GM08714 (cell line): ENCODE results near the gene ACOT8.
"Not testable (repeated sequence)": the region's sequence is repeated elsewhere in the genome, so short reads cannot be mapped to it uniquely, and the experiment has no call there.

Source experiments
- H3K4me3 ChIP-seq: fragments of 200-500 bp; sonication (Bioruptor generic); 2 replicates; pipeline ENCODE4 v1.5.1; 2014; ENCODE audit warnings: mild to moderate bottlenecking, low read length, inconsistent platforms
- ZNF274 ChIP-seq: IDR thresholded peaks from 2 replicates; pipeline ENCODE4 v1.6.1; 2012; ENCODE audit warnings: mild to moderate bottlenecking, low read depth, low read length

The ACOT8 gene

GRCh38 chr20:45833030-45833882 is 23.9 kb downstream of the ACOT8 start, which contains the start of gene SNX21:
Gene SNX21 (plus strand): TSS chr20:45833799. CDS start chr20:45833920, 121 bp downstream.
- peak within 1 kb of the TSS; percentile 65; the same call in 1 of the 2 replicates for H3K4me3 ChIP-seq

DNA sequence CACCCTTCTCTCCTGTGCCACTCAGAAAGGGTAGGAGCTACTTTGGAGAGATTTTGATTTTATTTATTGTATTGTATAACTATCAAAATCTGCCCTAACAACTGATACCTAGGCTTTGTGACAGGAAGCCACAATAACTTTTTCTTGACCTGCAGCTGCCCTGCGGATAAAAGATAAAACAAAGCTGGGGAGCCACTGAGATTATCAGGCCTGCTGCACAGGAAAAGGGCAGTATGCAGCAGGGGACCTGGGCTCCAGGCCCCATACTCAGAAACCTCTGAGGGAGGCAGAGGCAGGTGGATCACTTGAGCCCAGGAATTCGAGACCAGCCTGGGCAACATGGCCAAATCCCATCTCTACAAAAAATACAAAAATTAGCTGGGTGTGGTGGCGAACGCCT is 24.6 kb downstream of the ACOT8 start:
- H3K4me3 ChIP-seq: no peak overlapping the region
- no peak for TF ChIP-seq ZNF274

More at GRCh38 chr20:45833030-45833882, 23.9 kb downstream of the ACOT8 start, which contains the start of gene SNX21:
- no peak for TF ChIP-seq ZNF274

GRCh38 chr20:45829673-45830106 is 27.5 kb downstream of the ACOT8 start:
- H3K4me3 ChIP-seq: not testable (repeated sequence)

DNA sequence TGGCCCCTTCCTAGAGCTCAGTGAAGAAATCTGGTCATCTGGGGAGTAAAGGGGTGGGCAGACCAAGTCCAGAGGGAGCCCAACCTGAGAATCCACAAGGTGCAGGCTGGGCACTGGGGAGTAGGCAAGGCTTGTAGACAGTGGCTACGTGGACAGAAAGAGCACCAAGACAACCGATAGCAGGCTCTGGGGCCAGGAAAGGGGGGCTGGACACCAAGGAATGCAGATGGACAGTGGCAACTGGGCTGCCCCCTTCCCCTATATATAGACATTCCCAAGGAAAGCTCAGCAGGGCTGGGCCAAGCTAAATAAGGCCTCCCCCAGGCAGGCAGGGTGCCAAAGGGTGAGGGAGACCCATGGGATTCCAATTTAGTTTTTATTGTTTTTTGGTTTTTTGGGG is 28.6 kb downstream of the ACOT8 start:
- H3K4me3 ChIP-seq: no peak overlapping the region
- no peak for TF ChIP-seq ZNF274

DNA sequence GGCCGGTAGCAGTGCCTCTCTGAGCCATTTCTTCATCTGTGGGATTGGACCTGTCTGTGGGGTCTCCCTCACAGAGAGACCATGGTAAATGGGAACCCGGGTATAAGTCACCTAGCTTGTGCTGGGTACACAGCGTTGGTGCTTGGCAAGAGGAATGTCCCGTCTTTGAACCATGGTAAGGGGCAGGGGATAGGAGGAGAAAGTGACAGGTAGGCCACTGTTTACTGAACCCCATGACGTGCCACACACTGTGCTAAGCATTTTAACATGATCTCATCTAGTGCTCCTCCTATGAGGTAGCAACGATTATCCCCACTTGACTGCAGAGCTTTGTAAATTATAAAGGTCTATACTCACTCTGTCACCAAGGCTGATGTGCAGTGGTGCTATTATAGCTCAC is 29.5 kb downstream of the ACOT8 start:
- H3K4me3 ChIP-seq: no peak overlapping the region
- no peak for TF ChIP-seq ZNF274

DNA sequence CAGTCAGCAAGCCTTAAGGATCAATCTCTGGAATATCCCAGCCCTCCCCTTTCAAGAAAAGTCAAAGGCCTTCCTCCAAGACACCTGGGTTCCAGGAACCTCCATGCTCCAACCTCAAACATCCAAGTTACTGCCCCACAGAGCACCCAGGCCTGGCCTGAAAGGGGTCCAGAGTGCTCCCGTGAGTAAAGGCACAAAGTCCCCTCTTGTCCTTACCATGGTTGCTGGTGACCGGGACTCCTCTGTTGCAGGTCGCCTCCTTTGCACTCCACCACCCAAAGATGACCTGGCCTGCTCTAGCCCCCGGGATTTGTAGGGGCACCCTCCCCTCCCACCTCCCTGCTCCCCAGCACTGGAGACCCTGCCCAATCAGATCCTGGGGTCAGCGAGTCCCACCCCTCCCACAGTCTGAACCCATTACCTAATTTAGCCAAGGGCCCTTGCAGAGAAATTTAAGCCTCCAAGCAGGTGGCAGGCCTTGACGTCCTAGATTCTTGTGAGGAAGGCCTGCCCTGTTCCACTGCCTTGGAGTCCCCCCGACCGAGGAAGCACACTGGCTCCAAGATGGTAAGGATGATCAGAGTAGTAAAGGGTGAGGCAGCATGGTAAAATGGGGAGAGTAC is 30.1 kb downstream of the ACOT8 start, which contains the start of gene TNNC2:
Gene TNNC2, minus strand, starts transcription at position 283 of the 623 bp plus-strand sequence. Its CDS starts 64 bp downstream, at position 219.
- no peak within 1 kb of the TSS for H3K4me3 ChIP-seq
- no peak for TF ChIP-seq ZNF274

DNA sequence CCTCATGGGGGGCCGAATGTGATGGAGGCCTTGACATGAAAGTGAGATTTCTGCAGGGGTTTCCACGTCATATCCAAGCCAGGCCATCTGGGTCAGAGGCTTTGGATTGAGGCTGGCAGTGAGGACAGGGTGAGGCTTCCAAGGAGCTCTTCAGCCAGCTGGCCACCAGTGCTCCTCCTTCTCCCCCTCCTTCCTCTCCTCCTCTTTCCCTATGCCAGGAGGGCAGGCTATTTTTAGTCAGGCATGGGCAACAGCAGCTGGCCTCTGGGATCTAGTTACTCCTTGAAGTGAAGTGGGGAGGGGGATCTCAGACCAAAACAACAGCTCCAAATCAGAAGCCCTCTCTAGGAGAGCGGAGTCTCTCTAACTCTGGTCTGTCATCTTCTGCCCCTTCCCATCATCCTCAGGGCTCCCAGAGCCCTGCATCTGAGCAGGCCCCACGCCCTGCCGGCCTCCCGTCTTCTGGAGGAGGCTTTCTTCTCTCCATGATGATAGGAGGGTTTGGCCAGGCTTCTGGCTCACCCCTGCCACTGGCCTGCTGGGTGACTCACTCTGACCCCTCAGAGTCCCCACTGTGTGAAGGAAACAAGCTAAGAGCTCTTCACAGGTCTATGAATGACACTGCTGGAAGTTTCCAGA is 30.7 kb downstream of the ACOT8 start:
- H3K4me3 ChIP-seq: no peak overlapping the region
- no peak for TF ChIP-seq ZNF274

DNA sequence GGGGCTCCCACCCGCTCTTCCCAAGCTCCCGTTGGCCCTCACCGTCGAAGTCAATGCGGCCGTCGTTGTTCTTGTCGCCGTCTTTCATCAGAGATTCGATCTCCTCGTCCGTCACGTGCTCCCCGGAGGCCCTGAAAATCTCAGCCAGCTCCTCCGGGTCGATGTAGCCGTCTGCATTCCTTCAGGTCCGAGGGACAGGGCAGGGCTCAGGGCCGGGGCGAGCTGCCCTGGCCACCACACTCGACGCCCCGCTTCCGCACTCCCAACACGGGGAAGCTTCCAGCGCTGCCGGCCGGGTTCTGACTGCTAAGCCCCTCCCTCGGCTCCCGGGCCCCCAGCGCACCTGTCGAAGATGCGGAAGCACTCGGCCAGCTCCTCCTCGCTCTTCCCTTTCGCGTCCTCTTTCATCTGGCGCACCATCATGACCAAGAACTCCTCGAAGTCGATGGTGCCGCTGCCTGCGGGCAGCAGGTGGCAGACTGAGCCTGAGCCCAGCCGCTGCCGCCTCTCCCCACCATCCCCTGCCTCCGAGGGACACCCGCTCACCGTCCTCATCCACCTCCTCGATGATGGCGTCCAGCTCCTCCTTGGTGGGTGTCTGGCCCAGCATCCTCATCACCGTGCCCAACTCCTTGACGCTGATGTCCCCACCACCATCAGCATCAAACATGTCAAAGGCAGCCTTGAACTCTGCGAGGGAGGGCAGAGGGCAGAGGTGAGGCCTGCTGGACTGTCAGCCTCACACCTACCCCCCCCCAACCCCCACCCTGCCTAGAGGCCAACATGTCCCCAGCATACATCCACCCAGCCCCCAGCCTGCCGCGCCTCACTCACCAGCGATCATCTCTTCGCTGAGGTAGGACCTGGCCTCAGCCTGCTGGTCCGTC is 33.0 kb downstream of the ACOT8 start:
- no peak for TF ChIP-seq ZNF274
- no peak overlapping the region; the same call in 1 of the 2 replicates for H3K4me3 ChIP-seq

- TF ChIP-seq ZNF274: no peak
- no peak overlapping the region for H3K4me3 ChIP-seq
Measured at GRCh38 chr20:45822857-45823256, 34.3 kb downstream of the ACOT8 start.

- no peak overlapping the region for H3K4me3 ChIP-seq
- TF ChIP-seq ZNF274: no peak
Measured at GRCh38 chr20:45821947-45822346, 35.2 kb downstream of the ACOT8 start.

DNA sequence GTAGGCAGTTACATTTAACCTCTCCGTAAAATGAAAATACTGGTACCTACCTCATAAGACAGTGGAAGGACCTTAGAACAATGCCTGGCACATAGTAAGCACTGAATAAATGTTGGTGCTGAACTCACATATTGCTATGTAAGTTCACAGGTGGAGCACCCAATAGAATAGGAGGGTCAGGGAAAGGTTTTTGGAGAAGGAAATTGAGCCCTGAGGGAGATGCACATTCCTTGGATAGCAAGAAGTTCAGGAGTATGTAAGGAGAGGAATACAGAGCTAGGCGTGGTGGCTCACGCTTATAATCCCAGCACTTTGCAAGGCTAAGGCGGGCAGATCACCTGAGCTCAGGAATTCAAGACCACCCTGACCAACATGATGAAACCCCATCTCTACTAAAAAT is 37.7 kb downstream of the ACOT8 start:
- TF ChIP-seq ZNF274: no peak
- H3K4me3 ChIP-seq: no peak overlapping the region

DNA sequence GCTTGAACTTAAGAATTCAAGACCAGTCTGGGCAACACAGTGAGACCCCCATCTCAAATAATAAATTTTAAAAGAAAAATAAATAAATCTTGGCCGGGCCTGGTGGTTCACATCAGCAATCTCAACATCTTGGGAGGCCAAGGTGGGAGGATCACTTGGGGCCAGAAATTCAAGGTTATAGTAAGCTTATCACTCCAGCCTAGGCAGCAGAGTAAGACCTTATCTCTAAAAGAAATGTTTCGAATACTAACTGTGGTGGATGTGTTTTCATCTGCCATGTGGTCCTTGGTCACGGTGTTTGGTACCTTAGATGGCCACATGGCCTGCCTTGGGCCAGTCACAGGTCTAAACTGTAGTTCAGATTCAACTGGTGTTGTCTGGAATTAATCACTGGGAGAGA is 39.0 kb downstream of the ACOT8 start:
- no peak overlapping the region for H3K4me3 ChIP-seq
- no peak for TF ChIP-seq ZNF274

- no peak for TF ChIP-seq ZNF274
Measured at GRCh38 chr20:45817376-45818194, 39.6 kb downstream of the ACOT8 start.

GRCh38 chr20:45816951-45817350 is 40.2 kb downstream of the ACOT8 start:
- no peak overlapping the region for H3K4me3 ChIP-seq
- no peak for TF ChIP-seq ZNF274

More at GRCh38 chr20:45817376-45818194, 39.6 kb downstream of the ACOT8 start:
- H3K4me3 ChIP-seq: no peak overlapping the region
